ENCODE measurements around the gene ADGRA1. TPM values are rescaled to one million over a fixed set of nuclear protein-coding genes. Genes with fewer than 3 reads are reported as not detected.

ADGRA1 gene
- polyA plus RNA-seq, 3 donors = not detected

DNA sequence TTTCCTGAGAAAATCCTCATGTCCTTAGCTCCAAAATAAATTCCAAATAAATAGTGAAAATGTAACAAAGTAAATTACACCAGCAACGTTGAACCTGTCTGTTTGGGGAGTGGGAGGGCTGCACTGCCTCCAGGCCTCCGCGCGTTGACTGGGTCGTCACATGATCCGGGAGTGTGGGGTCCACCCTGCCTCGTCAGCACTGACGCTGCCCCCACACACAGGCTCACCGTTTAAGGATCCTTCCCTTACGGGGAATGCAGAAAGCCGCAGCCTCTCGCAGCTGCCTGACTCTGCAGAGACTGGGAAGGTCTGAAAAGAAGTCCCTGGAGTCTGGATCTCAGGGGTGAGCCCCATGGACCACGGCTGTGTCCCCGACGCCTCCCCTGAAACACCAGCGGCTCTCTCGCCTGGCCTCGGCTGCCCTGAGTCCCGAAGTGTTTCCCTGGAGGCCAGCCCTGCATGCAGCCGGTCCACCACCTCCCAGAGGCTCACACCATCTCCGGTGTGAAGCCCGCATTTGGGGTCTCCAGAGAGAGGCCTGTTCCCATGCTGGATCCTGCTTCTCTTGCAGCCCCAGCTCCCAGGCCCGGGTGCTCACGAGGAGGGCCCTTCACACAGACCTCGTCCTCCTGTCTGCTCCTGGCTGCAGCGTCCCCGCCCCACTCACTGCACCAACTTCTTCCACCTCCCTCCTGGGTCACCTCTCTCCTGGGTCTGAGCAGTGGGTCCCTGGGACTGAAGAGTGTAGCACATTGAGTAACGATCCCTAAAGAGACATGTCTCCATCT is 49.5 kb upstream of the ADGRA1 start:
- H2AFZ ChIP-seq (ENCODE audit: insufficient read depth, low read depth, low read length, poor library complexity, severe bottlenecking) = no peak overlapping the region
- H3K9ac ChIP-seq (ENCODE audit: insufficient read depth, low read length, poor library complexity, severe bottlenecking) = no peak overlapping the region
- no peaks in the 10 kb centered on the region for H4K20me1 ChIP-seq (ENCODE audit: insufficient read depth, low read length)
- Mint-ChIP-seq H3K27me3 (ENCODE audit: low read depth in 3 of 3) (peaks cover 11 to 28% (median 13%) of the 10 kb centered on the region in 3 donors), H3K4me3 (no peak overlapping the region), H3K36me3 (no peaks in the 10 kb centered on the region), H3K9me3 (no peaks in the 10 kb centered on the region), H3K27ac (peak overlapping the region in 1 of 7 donors; percentile 47), H3K4me1 (no peaks in the 10 kb centered on the region)
- no peak overlapping the region for H3K4me3 ChIP-seq (replicated peaks in 1 of 3; ENCODE audit: low read depth in 2 of 3, low read length in 3 of 3)
- H3K27me3 ChIP-seq (ENCODE audit: control insufficient read depth in 2 of 2, insufficient read depth in 2 of 2, low read length in 2 of 2) = no peaks in the 10 kb centered on the region
- intact Hi-C loops (cut with micrococcal nuclease) = no loop called here
- H3K27ac ChIP-seq (ENCODE audit: low read depth in 1 of 2, low read length in 2 of 2) = no peak overlapping the region
- H3K4me2 ChIP-seq (replicated peaks; ENCODE audit: extremely low read depth, low read length, poor library complexity, severe bottlenecking) = no peak overlapping the region
- no peak for DNase-seq
- no peaks in the 10 kb centered on the region for H3K9me3 ChIP-seq (replicated peaks in 1 of 2; ENCODE audit: control insufficient read depth in 1 of 2, insufficient read depth in 1 of 2, low read length in 2 of 2)
- H3K36me3 ChIP-seq (replicated peaks in 1 of 2; ENCODE audit: control insufficient read depth in 1 of 2, insufficient read depth in 2 of 2, low read length in 2 of 2) = no peaks in the 10 kb centered on the region
- TF ChIP-seq CTCF (IDR thresholded peaks at IDR 0.05) = no peak
- H3K4me1 ChIP-seq (ENCODE audit: control insufficient read depth in 1 of 2, insufficient read depth in 2 of 2, low read length in 2 of 2) = no peaks in the 10 kb centered on the region
- 92% methylated on average over 26 of the region's 28 CpGs for WGBS (ENCODE audit: insufficient coverage)
- no peaks in the 10 kb centered on the region for H3K79me2 ChIP-seq (ENCODE audit: insufficient read depth, low read length)

GRCh38 chr10:133039107-133039802 is 48.5 kb upstream of the ADGRA1 start:
- Mint-ChIP-seq H3K4me1 (no peaks in the 10 kb centered on the region), H3K36me3 (no peaks in the 10 kb centered on the region), H3K9me3 (no peaks in the 10 kb centered on the region), H3K27ac (no peak overlapping the region), H3K4me3 (no peak overlapping the region), H3K27me3 (ENCODE audit: low read depth in 3 of 3) (peaks cover 8 to 22% (median 8%) of the 10 kb centered on the region in 3 donors)
- no peak overlapping the region for H2AFZ ChIP-seq (ENCODE audit: insufficient read depth, low read depth, low read length, poor library complexity, severe bottlenecking)
- no peak for TF ChIP-seq CTCF (IDR thresholded peaks at IDR 0.05)
- H4K20me1 ChIP-seq (ENCODE audit: insufficient read depth, low read length) = no peaks in the 10 kb centered on the region
- H3K4me1 ChIP-seq (ENCODE audit: control insufficient read depth in 1 of 2, insufficient read depth in 2 of 2, low read length in 2 of 2) = no peaks in the 10 kb centered on the region
- intact Hi-C loops (cut with micrococcal nuclease) = no loop called here
- H3K36me3 ChIP-seq (replicated peaks in 1 of 2; ENCODE audit: control insufficient read depth in 1 of 2, insufficient read depth in 2 of 2, low read length in 2 of 2) = no peaks in the 10 kb centered on the region
- H3K4me2 ChIP-seq (replicated peaks; ENCODE audit: extremely low read depth, low read length, poor library complexity, severe bottlenecking) = no peak overlapping the region
- H3K27ac ChIP-seq (ENCODE audit: low read depth in 1 of 2, low read length in 2 of 2) = no peak overlapping the region
- no peak overlapping the region for H3K4me3 ChIP-seq (replicated peaks in 1 of 3; ENCODE audit: low read depth in 2 of 3, low read length in 3 of 3)
- no peaks in the 10 kb centered on the region for H3K79me2 ChIP-seq (ENCODE audit: insufficient read depth, low read length)
- DNase-seq = no peak
- H3K9ac ChIP-seq (ENCODE audit: insufficient read depth, low read length, poor library complexity, severe bottlenecking) = no peak overlapping the region
- no peaks in the 10 kb centered on the region for H3K27me3 ChIP-seq (ENCODE audit: control insufficient read depth in 2 of 2, insufficient read depth in 2 of 2, low read length in 2 of 2)
- WGBS (ENCODE audit: insufficient coverage) = 73% methylated on average over 29 of the region's 30 CpGs
- H3K9me3 ChIP-seq (replicated peaks in 1 of 2; ENCODE audit: control insufficient read depth in 1 of 2, insufficient read depth in 1 of 2, low read length in 2 of 2) = no peaks in the 10 kb centered on the region

All from CD14-positive monocyte (primary cell).